Measurements from ENCODE around the gene APOA5.

- peak; percentile 88 for TF ChIP-seq CTCF (conservative IDR thresholded peaks at IDR 0.05; ENCODE audit: low read depth, low read length)
- TF ChIP-seq EZH2 (IDR thresholded peaks at IDR 0.05; ENCODE audit: low read length, unreplicated experiment) = no peak
Observed at GRCh38 chr11:116835791-116836631, 44.3 kb upstream of the APOA5 start.

Measured in PC-3 (cell line).